CD4-positive, alpha-beta memory T cell (primary cell): ENCODE measurements around the gene PRDM16. TPM values are rescaled to one million over a fixed set of nuclear protein-coding genes. Genes with fewer than 3 reads are reported as not detected.

Source experiments
- CTCF ChIA-PET: fragments of 350-600 bp; sonication (Branson Sonifier 250); formaldehyde crosslinking; loops from one replicate; lab custom pipeline; 2021; ENCODE audit warnings: inconsistent platforms; ENCODE audit not compliant: partially characterized antibody; lab: Charles Lee
- POLR2A ChIA-PET: fragments of 350-600 bp; sonication (Branson Sonifier 250); formaldehyde crosslinking; loops from one replicate; lab custom pipeline; 2021; ENCODE audit not compliant: partially characterized antibody; lab: Charles Lee
- DNase-seq, 5 donors: peaks; one replicate each; pipeline versions ENCODE4 v3.0.0 to v3.0.0-alpha.2; 2020 to 2022; ENCODE audit warnings: mixed read lengths in 1 of 5
- H3K27ac ChIP-seq: one replicate; pipeline ENCODE4 v1.7.0; 2013; ENCODE audit warnings: low read depth, low read length
- H3K27me3 ChIP-seq: 2 replicates; pipeline ENCODE4 v1.7.0; 2013; ENCODE audit warnings: mild to moderate bottlenecking, low read length, moderate library complexity; ENCODE audit not compliant: insufficient read depth
- H3K36me3 ChIP-seq: 2 replicates; pipeline ENCODE4 v1.7.0; 2013; ENCODE audit warnings: mild to moderate bottlenecking, low read length, moderate library complexity; ENCODE audit not compliant: insufficient read depth
- H3K4me1 ChIP-seq: 2 replicates; pipeline ENCODE4 v1.7.0; 2013; ENCODE audit warnings: mild to moderate bottlenecking, low read length, moderate library complexity; ENCODE audit not compliant: insufficient read depth
- H3K4me3 ChIP-seq, 2 donors: one replicate each; pipeline ENCODE4 v1.7.0; 2013; ENCODE audit warnings: low read length in 2 of 2, mild to moderate bottlenecking in 1 of 2
- H3K9me3 ChIP-seq, 2 donors: one replicate each; pipeline ENCODE4 v1.7.0; 2013; ENCODE audit warnings: low read length in 2 of 2, control low read depth in 1 of 2; ENCODE audit not compliant: control insufficient read depth in 1 of 2
- H3K27ac Mint-ChIP-seq, 7 donors: one replicate each; pipeline ENCODE4 v1.8.0; 2020 to 2021; ENCODE audit warnings: mixed read lengths in 7 of 7, mild to moderate bottlenecking in 6 of 7, inconsistent platforms in 3 of 7, moderate library complexity in 3 of 7
- H3K27me3 Mint-ChIP-seq, 2 donors: one replicate each; pipeline ENCODE4 v1.8.0; 2020 to 2021; ENCODE audit warnings: mixed read lengths in 2 of 2
- H3K36me3 Mint-ChIP-seq, 2 donors: one replicate each; pipeline ENCODE4 v1.8.0; 2020 to 2021; ENCODE audit warnings: mixed read lengths in 2 of 2, inconsistent platforms in 1 of 2, mild to moderate bottlenecking in 1 of 2
- H3K4me1 Mint-ChIP-seq, 4 donors: one replicate each; pipeline ENCODE4 v1.8.0; 2020 to 2021; ENCODE audit warnings: mixed read lengths in 4 of 4, mild to moderate bottlenecking in 1 of 4
- H3K4me3 Mint-ChIP-seq, 8 donors: one replicate each; pipeline ENCODE4 v1.8.0; 2020 to 2021; ENCODE audit warnings: mixed read lengths in 8 of 8, mild to moderate bottlenecking in 7 of 8, moderate library complexity in 6 of 8, inconsistent platforms in 3 of 8
- H3K9me3 Mint-ChIP-seq, 8 donors: one replicate each; pipeline ENCODE4 v1.8.0; 2020 to 2021; ENCODE audit warnings: mixed read lengths in 8 of 8, mild to moderate bottlenecking in 5 of 8, inconsistent platforms in 3 of 8, moderate library complexity in 1 of 8
- intact Hi-C: fragments of 100-400 bp; cut with micrococcal nuclease; formaldehyde crosslinking; loops from one replicate; pipeline ENCODE4 v1.15.1; 2023
- polyA plus RNA-seq, 2 donors: library from polyadenylated mRNA; unstranded; fragments of 300-500 nt; fragmentation: Illumina TruSeq; gene quantifications; one replicate each; pipeline ENCODE4 v1.2.3, GENCODE V29; 2021
- total RNA-seq, 2 experiments: library from RNA; stranded (reverse); gene quantifications; one replicate each; pipeline ENCODE4 v1.2.3, GENCODE V29; 2021

PRDM16 gene
- total and polyA plus RNA-seq, 4 experiments from 2014 or later: not detected

- Mint-ChIP-seq H3K27ac (no peak overlapping the region), H3K4me3 (no peak overlapping the region), H3K9me3 (peaks cover 0 to 6% (median 1%) of the 10 kb centered on the region in 8 donors), H3K4me1 (peaks cover 0 to 2% (median 0%) of the 10 kb centered on the region in 4 donors), H3K36me3 (no peaks in the 10 kb centered on the region), H3K27me3 (peaks cover 14 to 15% of the 10 kb centered on the region in 2 donors)
- CTCF ChIA-PET: no interaction called here
- DNase-seq: no peak
- H3K36me3 ChIP-seq: no peaks in the 10 kb centered on the region
- no peak overlapping the region for H3K27ac ChIP-seq
- no peak overlapping the region for H3K4me3 ChIP-seq
- H3K9me3 ChIP-seq: no peaks in the 10 kb centered on the region
- POLR2A ChIA-PET: no interaction called here
- intact Hi-C loops: no loop called here
- H3K27me3 ChIP-seq: peaks cover 4% of the 10 kb centered on the region
- no peaks in the 10 kb centered on the region for H3K4me1 ChIP-seq
Observed at GRCh38 chr1:3310718-3311400, 241.9 kb downstream of the PRDM16 start.

GRCh38 chr1:3311711-3312110 lies 242.7 kb downstream of the PRDM16 start:
- POLR2A ChIA-PET: no interaction called here

GRCh38 chr1:3312310-3312897 lies 243.4 kb downstream of the PRDM16 start:
- Histone ChIP-seq H3K27ac (no peak overlapping the region), H3K4me3 (no peak overlapping the region), H3K36me3 (no peaks in the 10 kb centered on the region), H3K4me1 (no peaks in the 10 kb centered on the region), H3K27me3 (peaks cover 4% of the 10 kb centered on the region), H3K9me3 (peaks cover 0 to 5% of the 10 kb centered on the region in 2 donors)
- DNase-seq: no peak
- Mint-ChIP-seq H3K9me3 (peaks cover 0 to 13% (median 8%) of the 10 kb centered on the region in 8 donors), H3K4me1 (peaks cover 4 to 9% (median 7%) of the 10 kb centered on the region in 4 donors), H3K27ac (no peak overlapping the region), H3K36me3 (no peaks in the 10 kb centered on the region), H3K4me3 (no peak overlapping the region), H3K27me3 (peaks cover 8 to 14% of the 10 kb centered on the region in 2 donors)
- intact Hi-C loops: no loop called here
- CTCF ChIA-PET: no interaction called here
- POLR2A ChIA-PET: no interaction called here

More at GRCh38 chr1:3311711-3312110, 242.7 kb downstream of the PRDM16 start:
- Histone ChIP-seq H3K27ac (no peak overlapping the region), H3K4me3 (no peak overlapping the region), H3K36me3 (no peaks in the 10 kb centered on the region), H3K9me3 (peaks cover 0 to 5% of the 10 kb centered on the region in 2 donors), H3K4me1 (no peaks in the 10 kb centered on the region), H3K27me3 (peaks cover 4% of the 10 kb centered on the region)
- peaks cover 3 to 5% (median 4%) of the 10 kb centered on the region in 4 donors for H3K4me1 Mint-ChIP-seq
- H3K27ac Mint-ChIP-seq: no peak overlapping the region
- H3K4me3 Mint-ChIP-seq: no peak overlapping the region
- intact Hi-C loops: no loop called here
- no peaks in the 10 kb centered on the region for H3K36me3 Mint-ChIP-seq
- CTCF ChIA-PET: no interaction called here
- H3K9me3 Mint-ChIP-seq: peaks cover 0 to 11% (median 6%) of the 10 kb centered on the region in 8 donors
- peaks cover 13 to 14% of the 10 kb centered on the region in 2 donors for H3K27me3 Mint-ChIP-seq
- DNase-seq: no peak

GRCh38 chr1:3312898-3313575 lies 244.0 kb downstream of the PRDM16 start:
- Mint-ChIP-seq H3K27me3 (peaks cover 8 to 13% of the 10 kb centered on the region in 2 donors), H3K27ac (no peak overlapping the region), H3K4me3 (no peak overlapping the region), H3K36me3 (no peaks in the 10 kb centered on the region), H3K9me3 (peaks cover 0 to 13% (median 8%) of the 10 kb centered on the region in 8 donors), H3K4me1 (peaks cover 4 to 9% (median 7%) of the 10 kb centered on the region in 4 donors)
- H3K27me3 ChIP-seq: peaks cover 4% of the 10 kb centered on the region
- H3K36me3 ChIP-seq: no peaks in the 10 kb centered on the region
- POLR2A ChIA-PET: no interaction called here
- no peaks in the 10 kb centered on the region for H3K4me1 ChIP-seq
- CTCF ChIA-PET: no interaction called here
- peaks cover 0 to 5% of the 10 kb centered on the region in 2 donors for H3K9me3 ChIP-seq
- no peak overlapping the region for H3K4me3 ChIP-seq
- DNase-seq: no peak
- intact Hi-C loops: no loop called here
- no peak overlapping the region for H3K27ac ChIP-seq

- Mint-ChIP-seq H3K9me3 (peaks cover 0 to 16% (median 8%) of the 10 kb centered on the region in 8 donors), H3K4me1 (peaks cover 4 to 14% (median 7%) of the 10 kb centered on the region in 4 donors), H3K27me3 (peaks cover 8 to 13% of the 10 kb centered on the region in 2 donors), H3K4me3 (no peak overlapping the region), H3K36me3 (no peaks in the 10 kb centered on the region), H3K27ac (no peak overlapping the region)
- intact Hi-C loops: no loop called here
- Histone ChIP-seq H3K4me1 (no peaks in the 10 kb centered on the region), H3K27ac (no peak overlapping the region), H3K36me3 (no peaks in the 10 kb centered on the region), H3K4me3 (no peak overlapping the region), H3K9me3 (peaks cover 0 to 5% of the 10 kb centered on the region in 2 donors), H3K27me3 (peaks cover 4% of the 10 kb centered on the region)
- ChIA-PET CTCF (no interaction called here), POLR2A (no interaction called here)
- no peak for DNase-seq
Observed at GRCh38 chr1:3313576-3313950, 244.6 kb downstream of the PRDM16 start.

GRCh38 chr1:3314491-3315381 lies 245.7 kb downstream of the PRDM16 start:
- POLR2A ChIA-PET: no interaction called here
- intact Hi-C loops: no loop called here

More at GRCh38 chr1:3314491-3315381, 245.7 kb downstream of the PRDM16 start:
- no peak overlapping the region for H3K4me3 ChIP-seq
- peaks cover 0 to 5% of the 10 kb centered on the region in 2 donors for H3K9me3 ChIP-seq
- Mint-ChIP-seq H3K4me3 (no peak overlapping the region), H3K36me3 (no peaks in the 10 kb centered on the region), H3K27ac (peak overlapping the region in 4 of 7 donors; percentile 9 to 69 (median 54)), H3K9me3 (peaks cover 0 to 16% (median 8%) of the 10 kb centered on the region in 8 donors), H3K4me1 (peaks cover 4 to 14% (median 7%) of the 10 kb centered on the region in 4 donors), H3K27me3 (peaks cover 4 to 11% of the 10 kb centered on the region in 2 donors)
- no peaks in the 10 kb centered on the region for H3K36me3 ChIP-seq
- H3K27me3 ChIP-seq: peaks cover 4% of the 10 kb centered on the region
- no peaks in the 10 kb centered on the region for H3K4me1 ChIP-seq
- CTCF ChIA-PET: no interaction called here
- DNase-seq: no peak
- H3K27ac ChIP-seq: no peak overlapping the region
